ENCODE results near the gene KLF17.

DNA sequence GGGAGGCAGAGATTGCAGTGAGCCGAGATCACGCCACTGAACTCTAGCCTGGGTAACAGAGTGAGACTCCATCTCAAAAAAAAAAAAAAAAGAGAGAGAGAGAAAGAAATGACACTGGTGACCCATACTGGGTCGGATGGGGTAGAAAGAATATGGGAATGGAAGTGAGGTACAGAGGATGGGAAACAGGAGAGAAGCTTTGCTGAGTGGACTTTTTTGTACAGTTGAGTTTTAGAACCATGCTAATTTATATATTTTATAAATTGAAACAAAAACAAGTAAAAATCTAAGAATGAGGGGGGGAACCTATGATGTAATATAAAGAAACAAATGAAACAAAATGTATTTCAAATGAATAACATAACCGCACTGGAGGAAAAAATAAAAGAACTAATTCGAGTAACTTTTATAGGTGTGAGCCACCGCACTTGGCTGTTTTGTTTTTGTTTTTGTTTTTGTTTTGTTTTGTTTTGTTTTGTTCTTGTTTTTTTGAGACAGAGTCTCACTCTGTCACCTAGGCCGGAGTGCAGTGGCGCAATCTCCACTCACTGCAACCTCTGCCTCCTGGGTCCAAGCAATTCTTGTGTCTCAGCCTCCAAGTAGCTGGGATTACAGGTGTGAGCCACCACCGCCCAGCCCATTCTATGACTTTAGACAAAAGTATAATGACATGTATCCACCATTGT, 18.3 kb upstream of the KLF17 start:
- no peak for TF ChIP-seq CTCF (IDR thresholded peaks at IDR 0.05)
- no peak for TF ChIP-seq POLR2A (IDR thresholded peaks at IDR 0.05)

Data from heart left ventricle (tissue), 13 donors.